SK-N-SH treated with all-trans-retinoic acid at 6 μM for 48 hours (cell line): ENCODE measurements around the gene PNMA1.

Experiments used
- ATAC-seq: fragments of 200-7000 bp; cut with Tn5 transposase; 3 replicates; pipeline ENCODE4 v1.9.1; 2020; ENCODE audit warnings: mild to moderate bottlenecking, moderate library complexity
- ARNTL ChIP-seq: fragments of 450-650 bp; formaldehyde crosslinking; IDR thresholded peaks from 2 replicates; pipeline ENCODE4 v1.5.0; 2020; ENCODE audit warnings: low read depth, mild to moderate bottlenecking, moderate library complexity, borderline replicate concordance
- CSDC2 ChIP-seq: fragments of 250-450 bp; sonication (Bioruptor Pico); IDR thresholded peaks from 2 replicates; pipeline ENCODE4 v1.5.0; 2020; ENCODE audit warnings: mild to moderate bottlenecking, moderate library complexity
- GLIS3 ChIP-seq: fragments of 250-450 bp; sonication (Bioruptor Pico); IDR thresholded peaks from 2 replicates; pipeline ENCODE4 v1.5.0; 2020; ENCODE audit warnings: mild to moderate bottlenecking, moderate library complexity
- ISL1 ChIP-seq: fragments of 250-450 bp; sonication (Bioruptor Pico); IDR thresholded peaks from 2 replicates; pipeline ENCODE4 v2.1.2; 2022; ENCODE audit warnings: mild to moderate bottlenecking, moderate library complexity
- PPARA ChIP-seq: fragments of 250-450 bp; sonication (Bioruptor Pico); IDR thresholded peaks from 2 replicates; pipeline ENCODE4 v1.5.0; 2020; ENCODE audit warnings: mild to moderate bottlenecking, borderline replicate concordance
- RARB ChIP-seq: fragments of 250-450 bp; sonication (Bioruptor Pico); IDR thresholded peaks from 2 replicates; pipeline ENCODE4 v1.8.0; 2021; ENCODE audit warnings: mild to moderate bottlenecking, moderate library complexity
- SNAI2 ChIP-seq: fragments of 250-450 bp; sonication (Bioruptor Pico); IDR thresholded peaks from 2 replicates; pipeline ENCODE4 v1.5.0; 2020; ENCODE audit warnings: mild to moderate bottlenecking, moderate library complexity
- TCF4 ChIP-seq: fragments of 250-450 bp; sonication (Bioruptor Pico); IDR thresholded peaks from 2 replicates; pipeline ENCODE4 v1.8.0; 2021; ENCODE audit warnings: mild to moderate bottlenecking, moderate library complexity, borderline replicate concordance
- TOX ChIP-seq: fragments of 250-450 bp; sonication (Bioruptor Pico); IDR thresholded peaks from 2 replicates; pipeline ENCODE4 v1.8.0; 2021; ENCODE audit warnings: mild to moderate bottlenecking, moderate library complexity, borderline replicate concordance
- ZC3H10 ChIP-seq: fragments of 250-450 bp; sonication (Bioruptor Pico); IDR thresholded peaks from 2 replicates; pipeline ENCODE4 v1.5.1; 2021; ENCODE audit warnings: mild to moderate bottlenecking, moderate library complexity
- ZFP3 ChIP-seq: fragments of 250-450 bp; sonication (Bioruptor Pico); IDR thresholded peaks from 2 replicates; pipeline ENCODE4 v1.5.0; 2020; ENCODE audit warnings: mild to moderate bottlenecking, moderate library complexity
- ZFP30 ChIP-seq: fragments of 450-650 bp; formaldehyde crosslinking; IDR thresholded peaks from 2 replicates; pipeline ENCODE4 v1.5.0; 2022; ENCODE audit warnings: mild to moderate bottlenecking, moderate library complexity
- ZNF565 ChIP-seq: fragments of 450-650 bp; formaldehyde crosslinking; conservative IDR thresholded peaks from 2 replicates; pipeline ENCODE4 v1.5.0; 2020; ENCODE audit warnings: low read depth, mild to moderate bottlenecking, moderate library complexity
- ZNF70 ChIP-seq: fragments of 450-650 bp; formaldehyde crosslinking; IDR thresholded peaks from 2 replicates; pipeline ENCODE4 v1.5.0; 2020; ENCODE audit warnings: mild to moderate bottlenecking, moderate library complexity
- ZNF8 ChIP-seq: fragments of 450-650 bp; formaldehyde crosslinking; IDR thresholded peaks from 2 replicates; pipeline ENCODE4 v1.5.0; 2020; ENCODE audit warnings: mild to moderate bottlenecking, moderate library complexity
- TF ChIP-seq, protein P1 (sequence below): fragments of 250-450 bp; sonication (Bioruptor Pico); IDR thresholded peaks from 2 replicates; pipeline ENCODE4 v1.8.0; 2020; ENCODE audit warnings: mild to moderate bottlenecking, moderate library complexity, borderline replicate concordance
- TF ChIP-seq, protein P2 (sequence below): fragments of 250-450 bp; sonication (Bioruptor Pico); IDR thresholded peaks from 2 replicates; pipeline ENCODE4 v1.5.1; 2021; ENCODE audit warnings: mild to moderate bottlenecking, moderate library complexity
- TF ChIP-seq, protein P3 (sequence below): fragments of 250-450 bp; sonication (Bioruptor Pico); IDR thresholded peaks from 2 replicates; pipeline ENCODE4 v1.5.0; 2020; ENCODE audit warnings: mild to moderate bottlenecking, moderate library complexity
- TF ChIP-seq, protein P4 (sequence below): fragments of 250-450 bp; sonication (Bioruptor Pico); IDR thresholded peaks from 2 replicates; pipeline ENCODE4 v1.8.0; 2021; ENCODE audit warnings: low read depth, mild to moderate bottlenecking, moderate library complexity, borderline replicate concordance
- TF ChIP-seq, protein P5 (sequence below): fragments of 250-450 bp; sonication (Bioruptor Pico); IDR thresholded peaks from 2 replicates; pipeline ENCODE4 v1.5.1; 2020; ENCODE audit warnings: low read depth, mild to moderate bottlenecking, moderate library complexity

PNMA1 gene

DNA sequence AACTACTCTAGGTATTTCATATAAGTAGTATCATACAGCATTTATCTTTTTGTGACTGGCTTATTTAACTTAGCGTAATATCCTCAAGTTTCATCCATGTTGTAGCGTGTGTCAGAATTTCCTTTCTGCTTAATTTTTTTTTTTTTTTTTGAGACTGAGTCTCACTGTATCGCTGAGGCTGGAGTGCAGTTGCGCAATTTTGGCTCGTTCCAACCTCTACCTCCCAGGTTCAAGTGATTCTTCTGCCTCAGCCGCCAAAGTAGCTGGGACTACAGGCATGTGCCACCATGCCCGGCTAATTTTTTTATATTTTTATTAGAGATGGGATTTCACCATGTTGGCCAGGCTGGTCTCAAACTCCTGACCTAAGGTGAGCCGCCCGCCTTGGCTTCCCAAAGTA, 28.9 kb downstream of the PNMA1 start:
- TF ChIP-seq CSDC2 (CRISPR knock-in tag): no peak
- TF ChIP-seq, protein P1, sequence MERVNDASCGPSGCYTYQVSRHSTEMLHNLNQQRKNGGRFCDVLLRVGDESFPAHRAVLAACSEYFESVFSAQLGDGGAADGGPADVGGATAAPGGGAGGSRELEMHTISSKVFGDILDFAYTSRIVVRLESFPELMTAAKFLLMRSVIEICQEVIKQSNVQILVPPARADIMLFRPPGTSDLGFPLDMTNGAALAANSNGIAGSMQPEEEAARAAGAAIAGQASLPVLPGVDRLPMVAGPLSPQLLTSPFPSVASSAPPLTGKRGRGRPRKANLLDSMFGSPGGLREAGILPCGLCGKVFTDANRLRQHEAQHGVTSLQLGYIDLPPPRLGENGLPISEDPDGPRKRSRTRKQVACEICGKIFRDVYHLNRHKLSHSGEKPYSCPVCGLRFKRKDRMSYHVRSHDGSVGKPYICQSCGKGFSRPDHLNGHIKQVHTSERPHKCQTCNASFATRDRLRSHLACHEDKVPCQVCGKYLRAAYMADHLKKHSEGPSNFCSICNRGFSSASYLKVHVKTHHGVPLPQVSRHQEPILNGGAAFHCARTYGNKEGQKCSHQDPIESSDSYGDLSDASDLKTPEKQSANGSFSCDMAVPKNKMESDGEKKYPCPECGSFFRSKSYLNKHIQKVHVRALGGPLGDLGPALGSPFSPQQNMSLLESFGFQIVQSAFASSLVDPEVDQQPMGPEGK: no peak
- TF ChIP-seq, protein P2, sequence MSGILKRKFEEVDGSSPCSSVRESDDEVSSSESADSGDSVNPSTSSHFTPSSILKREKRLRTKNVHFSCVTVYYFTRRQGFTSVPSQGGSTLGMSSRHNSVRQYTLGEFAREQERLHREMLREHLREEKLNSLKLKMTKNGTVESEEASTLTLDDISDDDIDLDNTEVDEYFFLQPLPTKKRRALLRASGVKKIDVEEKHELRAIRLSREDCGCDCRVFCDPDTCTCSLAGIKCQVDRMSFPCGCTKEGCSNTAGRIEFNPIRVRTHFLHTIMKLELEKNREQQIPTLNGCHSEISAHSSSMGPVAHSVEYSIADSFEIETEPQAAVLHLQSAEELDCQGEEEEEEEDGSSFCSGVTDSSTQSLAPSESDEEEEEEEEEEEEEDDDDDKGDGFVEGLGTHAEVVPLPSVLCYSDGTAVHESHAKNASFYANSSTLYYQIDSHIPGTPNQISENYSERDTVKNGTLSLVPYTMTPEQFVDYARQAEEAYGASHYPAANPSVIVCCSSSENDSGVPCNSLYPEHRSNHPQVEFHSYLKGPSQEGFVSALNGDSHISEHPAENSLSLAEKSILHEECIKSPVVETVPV: no peak
- no peak for TF ChIP-seq TOX
- no peak for TF ChIP-seq PPARA
- TF ChIP-seq SNAI2 (CRISPR knock-in tag): no peak
- TF ChIP-seq ZC3H10: no peak
- TF ChIP-seq TCF4 (CRISPR knock-in tag): no peak
- no peak for TF ChIP-seq ZNF70
- TF ChIP-seq ZFP30 (CRISPR knock-in tag): no peak
- TF ChIP-seq ISL1 (CRISPR knock-in tag): no peak
- no peak for TF ChIP-seq ARNTL (CRISPR knock-in tag)
- TF ChIP-seq, protein P3, sequence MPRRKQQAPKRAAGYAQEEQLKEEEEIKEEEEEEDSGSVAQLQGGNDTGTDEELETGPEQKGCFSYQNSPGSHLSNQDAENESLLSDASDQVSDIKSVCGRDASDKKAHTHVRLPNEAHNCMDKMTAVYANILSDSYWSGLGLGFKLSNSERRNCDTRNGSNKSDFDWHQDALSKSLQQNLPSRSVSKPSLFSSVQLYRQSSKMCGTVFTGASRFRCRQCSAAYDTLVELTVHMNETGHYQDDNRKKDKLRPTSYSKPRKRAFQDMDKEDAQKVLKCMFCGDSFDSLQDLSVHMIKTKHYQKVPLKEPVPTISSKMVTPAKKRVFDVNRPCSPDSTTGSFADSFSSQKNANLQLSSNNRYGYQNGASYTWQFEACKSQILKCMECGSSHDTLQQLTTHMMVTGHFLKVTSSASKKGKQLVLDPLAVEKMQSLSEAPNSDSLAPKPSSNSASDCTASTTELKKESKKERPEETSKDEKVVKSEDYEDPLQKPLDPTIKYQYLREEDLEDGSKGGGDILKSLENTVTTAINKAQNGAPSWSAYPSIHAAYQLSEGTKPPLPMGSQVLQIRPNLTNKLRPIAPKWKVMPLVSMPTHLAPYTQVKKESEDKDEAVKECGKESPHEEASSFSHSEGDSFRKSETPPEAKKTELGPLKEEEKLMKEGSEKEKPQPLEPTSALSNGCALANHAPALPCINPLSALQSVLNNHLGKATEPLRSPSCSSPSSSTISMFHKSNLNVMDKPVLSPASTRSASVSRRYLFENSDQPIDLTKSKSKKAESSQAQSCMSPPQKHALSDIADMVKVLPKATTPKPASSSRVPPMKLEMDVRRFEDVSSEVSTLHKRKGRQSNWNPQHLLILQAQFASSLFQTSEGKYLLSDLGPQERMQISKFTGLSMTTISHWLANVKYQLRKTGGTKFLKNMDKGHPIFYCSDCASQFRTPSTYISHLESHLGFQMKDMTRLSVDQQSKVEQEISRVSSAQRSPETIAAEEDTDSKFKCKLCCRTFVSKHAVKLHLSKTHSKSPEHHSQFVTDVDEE (CRISPR knock-in tag): no peak
- TF ChIP-seq, protein P4, sequence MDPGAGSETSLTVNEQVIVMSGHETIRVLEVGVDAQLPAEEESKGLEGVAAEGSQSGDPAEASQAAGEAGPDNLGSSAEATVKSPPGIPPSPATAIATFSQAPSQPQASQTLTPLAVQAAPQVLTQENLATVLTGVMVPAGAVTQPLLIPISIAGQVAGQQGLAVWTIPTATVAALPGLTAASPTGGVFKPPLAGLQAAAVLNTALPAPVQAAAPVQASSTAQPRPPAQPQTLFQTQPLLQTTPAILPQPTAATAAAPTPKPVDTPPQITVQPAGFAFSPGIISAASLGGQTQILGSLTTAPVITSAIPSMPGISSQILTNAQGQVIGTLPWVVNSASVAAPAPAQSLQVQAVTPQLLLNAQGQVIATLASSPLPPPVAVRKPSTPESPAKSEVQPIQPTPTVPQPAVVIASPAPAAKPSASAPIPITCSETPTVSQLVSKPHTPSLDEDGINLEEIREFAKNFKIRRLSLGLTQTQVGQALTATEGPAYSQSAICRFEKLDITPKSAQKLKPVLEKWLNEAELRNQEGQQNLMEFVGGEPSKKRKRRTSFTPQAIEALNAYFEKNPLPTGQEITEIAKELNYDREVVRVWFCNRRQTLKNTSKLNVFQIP: no peak
- TF ChIP-seq, all 23 proteins: peak for 0
- no peak for ATAC-seq

DNA sequence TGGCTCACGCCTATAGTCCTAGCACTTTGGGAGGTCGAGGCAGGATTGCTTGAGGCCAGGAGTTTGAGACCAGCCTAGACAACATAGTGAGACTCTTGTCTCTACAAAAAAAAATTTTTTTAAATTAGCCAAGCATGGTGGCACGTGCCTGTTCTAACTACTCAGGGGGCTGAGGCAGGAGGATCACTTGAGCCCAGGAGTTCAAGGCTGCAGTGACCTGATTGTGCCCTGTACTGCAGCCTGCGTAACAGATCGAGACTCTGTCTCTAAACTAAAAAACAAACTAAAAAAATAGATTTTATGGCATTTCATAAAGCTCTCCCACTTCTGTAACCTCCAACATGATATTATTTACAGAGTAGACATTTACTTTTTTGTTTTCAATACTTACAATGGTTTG, 29.6 kb downstream of the PNMA1 start:
- no peak for ATAC-seq
- TF ChIP-seq ZFP3 (CRISPR knock-in tag) (no peak), TOX (no peak), ZNF565 (no peak), RARB (CRISPR knock-in tag) (no peak), ZC3H10 (no peak), GLIS3 (CRISPR knock-in tag) (no peak), ZFP30 (CRISPR knock-in tag) (no peak)
- TF ChIP-seq, protein P1: no peak

DNA sequence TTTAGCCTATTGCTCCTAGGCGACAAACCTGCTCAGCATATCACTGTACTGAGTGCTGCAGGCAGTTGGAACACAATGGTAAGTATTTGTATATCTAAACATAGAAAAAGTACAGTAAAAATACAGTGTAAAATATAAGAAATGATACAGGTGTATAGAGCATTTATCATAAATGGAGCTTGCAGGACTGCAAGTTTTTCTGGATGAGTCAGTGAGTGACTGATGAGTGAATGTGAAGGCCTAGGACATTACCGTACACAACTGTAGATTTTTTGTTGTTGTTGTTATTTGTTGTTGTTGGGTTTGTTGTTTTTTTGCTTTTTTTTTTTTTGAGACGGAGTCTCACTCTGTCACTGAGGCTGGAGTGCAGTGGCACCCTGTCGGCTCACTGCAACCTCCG, 33.4 kb downstream of the PNMA1 start:
- ATAC-seq: no peak
- TF ChIP-seq ZFP3 (CRISPR knock-in tag) (no peak), ZFP30 (CRISPR knock-in tag) (no peak), ZNF8 (CRISPR knock-in tag) (no peak), TOX (no peak)
- TF ChIP-seq, protein P5, sequence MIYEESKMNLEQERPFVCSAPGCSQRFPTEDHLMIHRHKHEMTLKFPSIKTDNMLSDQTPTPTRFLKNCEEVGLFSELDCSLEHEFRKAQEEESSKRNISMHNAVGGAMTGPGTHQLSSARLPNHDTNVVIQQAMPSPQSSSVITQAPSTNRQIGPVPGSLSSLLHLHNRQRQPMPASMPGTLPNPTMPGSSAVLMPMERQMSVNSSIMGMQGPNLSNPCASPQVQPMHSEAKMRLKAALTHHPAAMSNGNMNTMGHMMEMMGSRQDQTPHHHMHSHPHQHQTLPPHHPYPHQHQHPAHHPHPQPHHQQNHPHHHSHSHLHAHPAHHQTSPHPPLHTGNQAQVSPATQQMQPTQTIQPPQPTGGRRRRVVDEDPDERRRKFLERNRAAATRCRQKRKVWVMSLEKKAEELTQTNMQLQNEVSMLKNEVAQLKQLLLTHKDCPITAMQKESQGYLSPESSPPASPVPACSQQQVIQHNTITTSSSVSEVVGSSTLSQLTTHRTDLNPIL (CRISPR knock-in tag): no peak
